GM18511 (cell line): ENCODE measurements around the gene GPR32.
"Not testable (repeated sequence)": the region's sequence is repeated elsewhere in the genome, so short reads cannot be mapped to it uniquely, and the experiment has no call there.

Experiments
- ATAC-seq: cut with Tn5 transposase; IDR thresholded peaks from one replicate; pipeline ENCODE4 v1.9.1; 2021; ENCODE audit warnings: mild to moderate bottlenecking, moderate library complexity; ENCODE audit not compliant: unreplicated experiment

Gene GPR32

GRCh38 chr19:50779504-50780457 lies 9.5 kb downstream of the GPR32 start:
- no peak for ATAC-seq

- no peak for ATAC-seq
Measured at GRCh38 chr19:50780753-50781435, 10.6 kb downstream of the GPR32 start.

- not testable (repeated sequence) for ATAC-seq
Measured at GRCh38 chr19:50783848-50784152, 13.5 kb downstream of the GPR32 start.

DNA sequence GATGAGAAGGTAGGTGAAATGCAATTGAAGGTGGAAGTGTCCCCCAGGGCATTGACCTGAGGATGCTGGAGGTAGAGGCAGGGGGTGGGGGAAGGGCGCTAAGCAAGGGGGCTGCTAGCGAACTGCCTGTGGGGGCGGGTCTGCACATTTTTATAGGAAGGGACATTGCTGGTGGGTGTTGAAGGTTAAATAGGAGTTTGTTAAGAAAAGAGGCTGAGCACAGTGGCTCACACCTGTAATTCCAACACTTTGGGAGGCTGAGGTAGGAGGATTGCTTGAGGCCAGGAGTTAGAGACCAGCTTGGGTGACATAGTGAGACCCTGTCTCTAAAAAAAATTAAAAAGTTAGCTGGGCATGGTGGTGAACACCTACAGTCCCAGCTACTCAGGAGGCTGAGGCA lies 14.4 kb downstream of the GPR32 start:
- ATAC-seq = no peak

- no peak for ATAC-seq
Measured at GRCh38 chr19:50785329-50785728, 15.1 kb downstream of the GPR32 start.

- no peak for ATAC-seq
Measured at GRCh38 chr19:50790396-50790795, 20.1 kb downstream of the GPR32 start, which contains the start of gene ACP4. TSS of gene ACP4 (plus strand) at chr19:50790415. CDS start at chr19:50790415, 0 bp downstream.

DNA sequence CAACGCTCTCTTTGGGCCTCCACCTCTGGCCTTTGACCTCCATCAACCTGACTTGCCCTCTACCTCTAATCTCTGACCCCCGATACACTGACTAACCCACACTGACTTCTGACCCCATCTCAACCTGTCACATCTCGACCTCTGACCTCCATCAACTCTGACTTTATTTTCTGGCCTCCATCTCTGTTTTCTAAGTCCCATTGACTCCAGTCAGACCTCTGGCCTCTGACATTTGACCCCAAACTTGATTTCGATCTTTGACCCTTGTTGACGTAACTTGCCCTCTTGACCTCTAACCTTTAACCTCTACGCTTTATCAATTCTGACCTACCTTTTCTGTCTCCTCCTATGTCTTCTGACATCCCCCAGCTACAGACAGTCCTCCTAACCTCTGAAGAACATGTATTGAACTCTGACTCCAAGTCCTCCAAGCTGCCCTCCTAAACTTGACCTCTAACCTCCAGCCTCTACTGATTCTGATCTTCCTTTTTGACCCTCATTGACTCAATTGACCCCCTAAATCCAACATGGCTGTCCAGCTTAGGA lies 20.7 kb downstream of the GPR32 start:
- ATAC-seq = no peak

GRCh38 chr19:50791594-50792271 lies 21.5 kb downstream of the GPR32 start:
- no peak for ATAC-seq

DNA sequence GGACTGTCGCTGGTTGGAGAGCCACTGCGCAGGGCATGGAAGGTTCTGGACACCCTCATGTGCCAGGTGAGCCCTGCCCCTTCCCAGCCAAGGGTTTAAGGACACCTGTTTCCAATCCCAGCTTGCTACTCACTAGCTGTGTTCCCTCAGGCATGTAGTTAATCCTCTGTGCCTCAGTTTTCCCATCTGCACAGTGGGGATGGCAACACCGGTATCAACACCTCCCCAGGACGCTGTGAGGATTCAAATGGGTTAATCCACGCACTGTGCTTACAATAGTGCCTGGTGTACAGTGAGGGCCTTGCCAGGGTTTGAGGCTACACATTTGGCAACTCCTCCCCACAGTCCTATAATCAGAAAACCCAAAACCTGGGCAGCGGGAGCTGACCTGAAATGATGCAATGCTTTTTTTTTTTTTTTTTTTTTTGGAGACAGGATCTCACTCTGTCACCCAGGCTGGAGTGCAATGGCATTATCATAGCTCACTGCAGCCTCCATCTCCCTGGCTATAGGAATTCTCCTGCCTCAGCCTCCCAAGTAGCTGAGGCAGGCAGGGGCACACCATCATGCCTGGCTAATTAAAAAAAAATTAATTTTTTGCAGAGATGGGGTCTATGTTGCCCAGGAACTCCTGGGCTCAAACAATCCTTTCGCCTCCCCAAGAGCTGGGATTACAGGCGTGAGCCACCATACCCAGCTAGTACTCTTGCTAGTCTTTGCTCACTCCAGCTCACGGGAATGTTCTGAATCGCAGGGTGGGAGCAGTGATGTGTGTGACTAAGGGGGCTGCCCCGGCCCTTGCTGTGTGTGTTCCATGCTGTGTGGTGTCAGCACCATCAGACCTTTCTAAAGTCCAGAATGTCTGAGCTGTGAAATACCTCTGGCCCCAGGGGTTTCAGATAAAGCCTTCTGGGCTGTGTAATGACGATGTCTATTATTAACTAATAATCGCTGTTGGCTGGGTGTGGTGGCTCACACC lies 22.3 kb downstream of the GPR32 start:
- ATAC-seq = no peak

DNA sequence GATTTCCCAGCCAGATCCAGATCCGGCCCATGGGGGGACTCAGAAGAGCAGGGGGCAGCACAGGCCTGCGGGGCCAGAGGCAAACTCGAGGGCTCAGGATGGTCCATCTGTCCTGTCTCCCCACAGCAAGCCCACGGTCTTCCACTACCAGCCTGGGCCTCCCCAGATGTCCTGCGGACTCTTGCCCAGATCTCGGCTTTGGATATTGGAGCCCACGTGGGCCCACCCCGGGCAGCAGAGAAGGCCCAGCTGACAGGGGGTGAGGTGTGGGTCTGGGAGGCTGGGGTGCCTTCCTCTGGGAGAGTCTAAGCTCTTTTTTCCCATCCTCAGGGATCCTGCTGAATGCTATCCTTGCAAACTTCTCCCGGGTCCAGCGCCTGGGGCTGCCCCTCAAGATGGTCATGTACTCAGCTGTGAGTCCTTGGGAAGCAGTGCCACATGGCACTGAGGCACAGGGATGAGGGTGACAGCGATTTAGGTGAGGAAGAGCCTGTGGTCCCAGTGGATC lies 23.3 kb downstream of the GPR32 start:
- no peak for ATAC-seq

DNA sequence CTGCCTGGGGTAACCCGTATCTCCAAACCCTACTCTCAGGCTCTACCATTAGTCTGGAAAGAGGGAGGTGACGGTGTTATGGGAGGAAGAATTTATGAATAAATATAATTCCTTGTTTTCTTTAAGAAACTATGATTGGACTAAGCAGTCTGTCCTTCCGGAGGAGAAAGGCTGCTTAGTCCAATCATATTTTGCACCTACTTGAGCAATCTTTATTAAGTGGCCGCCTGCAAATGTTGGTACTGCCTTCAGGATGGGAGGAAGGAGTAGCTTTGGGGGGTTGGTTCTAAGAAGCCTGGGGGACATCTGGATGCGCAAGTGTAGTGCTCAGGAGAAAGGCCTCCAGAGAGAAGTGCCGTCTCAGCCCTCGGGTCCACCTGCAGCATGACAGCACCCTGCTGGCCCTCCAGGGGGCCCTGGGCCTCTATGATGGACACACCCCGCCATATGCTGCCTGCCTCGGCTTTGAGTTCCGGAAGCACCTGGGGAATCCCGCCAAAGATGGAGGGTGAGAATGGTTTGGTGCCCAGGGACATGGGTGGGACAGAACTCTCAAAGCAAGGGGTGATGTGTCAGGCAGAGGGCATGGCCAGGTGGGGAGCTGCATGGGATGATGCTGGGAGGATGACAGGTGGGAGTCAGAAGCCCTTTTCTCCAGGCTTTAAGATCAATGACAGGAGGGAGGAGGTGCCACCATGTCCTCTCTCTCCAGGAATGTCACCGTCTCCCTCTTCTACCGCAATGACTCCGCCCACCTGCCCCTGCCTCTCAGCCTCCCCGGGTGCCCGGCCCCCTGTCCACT lies 24.0 kb downstream of the GPR32 start:
- no peak for ATAC-seq

DNA sequence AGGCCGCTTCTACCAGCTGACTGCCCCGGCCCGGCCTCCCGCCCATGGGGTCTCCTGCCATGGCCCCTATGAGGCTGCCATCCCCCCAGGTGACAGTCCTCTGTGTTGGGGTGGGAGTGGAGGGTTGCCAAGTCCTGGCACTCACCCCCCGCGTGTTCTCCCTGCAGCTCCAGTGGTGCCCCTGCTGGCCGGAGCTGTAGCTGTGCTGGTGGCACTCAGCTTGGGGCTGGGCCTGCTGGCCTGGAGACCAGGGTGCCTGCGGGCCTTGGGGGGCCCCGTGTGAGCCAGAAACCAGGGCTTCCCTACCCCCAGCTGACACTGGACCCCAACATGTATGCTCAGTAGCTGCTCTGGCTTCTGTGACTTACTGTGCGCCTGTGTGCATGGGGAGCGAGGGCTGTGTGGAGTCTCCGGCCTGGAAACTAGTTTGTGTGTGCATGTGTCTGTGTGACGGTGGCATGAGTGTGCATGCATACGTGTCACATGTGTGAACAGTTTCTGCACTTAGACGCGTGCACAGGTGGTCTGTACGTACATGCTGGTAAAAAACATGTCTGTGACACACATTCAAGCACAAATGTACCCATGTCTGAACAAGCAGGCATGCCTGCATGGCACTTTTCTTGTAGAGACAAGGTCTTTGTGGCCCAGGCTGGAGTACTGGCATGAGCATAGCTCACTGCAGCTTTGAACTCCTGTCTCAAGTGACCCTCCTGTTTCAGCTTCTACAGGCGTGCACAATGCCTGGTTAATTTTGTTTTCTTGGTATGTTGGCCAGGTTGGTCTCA lies 24.8 kb downstream of the GPR32 start:
- no peak for ATAC-seq

GRCh38 chr19:50795664-50796073 lies 25.4 kb downstream of the GPR32 start:
- ATAC-seq = no peak

DNA sequence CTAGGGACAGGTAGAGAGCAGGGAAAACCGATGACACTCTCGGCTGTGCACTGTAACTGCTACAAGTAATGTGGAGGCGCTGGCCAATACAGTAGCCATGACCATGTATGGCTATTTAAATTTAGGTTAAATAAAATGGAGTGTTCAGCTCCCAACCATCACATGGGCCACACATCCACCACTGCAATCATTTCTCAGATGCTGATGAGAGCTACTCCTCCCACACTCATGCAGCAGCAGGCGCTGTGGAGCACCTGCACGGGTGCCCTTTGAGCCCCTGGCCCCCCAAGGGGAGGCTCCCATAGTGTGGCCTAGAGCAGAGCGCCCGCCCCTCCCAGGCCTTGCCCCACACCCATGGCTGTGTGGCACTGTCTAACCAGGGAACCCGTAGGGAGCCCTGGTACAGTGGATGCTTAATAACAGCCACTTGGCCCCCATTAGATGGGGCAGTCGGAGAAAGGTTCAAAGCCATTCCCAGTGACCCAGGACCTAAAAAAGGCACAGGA lies 25.9 kb downstream of the GPR32 start:
- ATAC-seq = no peak

GRCh38 chr19:50796634-50797428 lies 26.6 kb downstream of the GPR32 start:
- no peak for ATAC-seq

- no peak for ATAC-seq
Measured at GRCh38 chr19:50797429-50797780, 27.1 kb downstream of the GPR32 start.
